HL-60 (cell line): ENCODE data around the gene PPIL6.

Source experiments
- CTCF ChIP-seq: IDR thresholded peaks from one replicate; pipeline ENCODE4 v1.5.1; 2011; ENCODE audit warnings: low read length, control low read depth, inconsistent platforms; ENCODE audit not compliant: insufficient read depth
- POLR2AphosphoS5 ChIP-seq: IDR thresholded peaks from 2 replicates; pipeline ENCODE4 v1.6.1; 2012; ENCODE audit warnings: low read depth
- REST ChIP-seq: IDR thresholded peaks from 2 replicates; pipeline ENCODE4 v1.6.1; 2012; ENCODE audit warnings: low read depth; ENCODE audit not compliant: insufficient replicate concordance

- TF ChIP-seq POLR2AphosphoS5 (no peak), REST (no peak), CTCF (no peak)
Observed at GRCh38 chr6:109443425-109443950, 3.1 kb upstream of the PPIL6 start.
